Measurements from ENCODE around the gene DNAH10. TPM values are rescaled to one million over a fixed set of nuclear protein-coding genes. Genes with fewer than 3 reads are reported as not detected.

DNAH10 gene
- total and polyA plus RNA-seq, 5 experiments from 2014 or later: 0.25 to 0.65 (median 0.30) TPM; not detected in 2

DNA sequence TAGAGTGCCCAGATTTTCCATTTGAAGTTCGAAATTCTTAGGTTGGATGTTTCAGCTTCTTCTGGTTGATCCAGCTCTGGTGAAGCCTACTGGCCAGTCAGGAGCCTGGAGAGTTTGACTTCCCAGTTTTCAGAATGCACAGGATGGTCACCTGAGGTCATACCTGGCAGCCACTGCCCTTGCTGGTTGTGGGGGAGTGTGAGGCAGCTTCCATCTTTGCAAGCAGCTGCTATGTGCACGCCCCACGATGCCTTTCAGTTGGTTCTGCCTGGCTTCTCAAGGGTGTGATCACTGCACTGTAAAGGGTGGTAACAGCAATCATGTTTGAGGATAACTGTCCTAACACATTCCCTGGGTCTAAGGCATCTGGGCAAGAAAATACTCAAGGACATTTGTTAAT lies 195.1 kb downstream of the DNAH10 start:
- Mint-ChIP-seq H3K9me3 (no peaks in the 10 kb centered on the region), H3K4me3 (no peak overlapping the region), H3K4me1 (peaks cover 0 to 7% (median 3%) of the 10 kb centered on the region in 4 donors), H3K27me3 (no peaks in the 10 kb centered on the region), H3K27ac (no peak overlapping the region), H3K36me3 (peaks cover 0 to 2% (median 0%) of the 10 kb centered on the region in 3 donors)
- DNase-seq (no peak), ATAC-seq (no peak)
- POLR2A ChIA-PET: no interaction called here

- Mint-ChIP-seq H3K4me3 (no peak overlapping the region), H3K9me3 (no peaks in the 10 kb centered on the region), H3K4me1 (peaks cover 2 to 18% (median 6%) of the 10 kb centered on the region in 4 donors), H3K36me3 (peaks cover 0 to 2% (median 0%) of the 10 kb centered on the region in 3 donors), H3K27ac (no peak overlapping the region), H3K27me3 (no peaks in the 10 kb centered on the region)
- POLR2A ChIA-PET: interaction anchor here (0.9 kb wide), 1 partner anchor 18 kb away, joined by 3 read pairs; no protein-coding TSS in a partner anchor
- DNase-seq (no peak), ATAC-seq (no peak)
Measured at GRCh38 chr12:123958462-123958861, 196.4 kb downstream of the DNAH10 start.

DNA sequence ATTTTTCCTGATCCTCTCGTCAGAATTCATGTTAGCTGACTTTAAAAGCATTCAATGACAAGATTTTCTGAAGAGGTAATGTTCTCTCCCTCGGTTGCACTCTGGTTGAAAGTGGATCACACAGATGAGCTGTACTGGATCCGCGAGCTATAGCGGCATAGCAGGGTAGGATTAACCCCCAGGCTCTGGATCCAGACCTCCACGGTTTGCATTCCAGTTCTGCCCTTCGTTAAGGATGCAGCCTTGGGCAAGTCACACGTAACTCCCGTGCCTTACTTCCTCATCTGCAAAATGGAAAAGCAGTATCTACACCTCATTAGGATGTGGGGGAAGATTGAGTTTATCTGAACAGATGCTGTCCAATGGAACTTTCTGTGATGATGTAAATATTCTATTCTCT lies 196.8 kb downstream of the DNAH10 start:
- peaks cover 0 to 2% (median 0%) of the 10 kb centered on the region in 3 donors for H3K36me3 Mint-ChIP-seq
- H3K4me1 Mint-ChIP-seq: peaks cover 2 to 19% (median 8%) of the 10 kb centered on the region in 4 donors
- no peak overlapping the region for H3K27ac Mint-ChIP-seq
- no peaks in the 10 kb centered on the region for H3K27me3 Mint-ChIP-seq
- no peak overlapping the region for H3K4me3 Mint-ChIP-seq
- no peak for DNase-seq
- ATAC-seq: no peak
- POLR2A ChIA-PET: interaction anchor here (0.9 kb wide), 1 partner anchor 18 kb away, joined by 3 read pairs; no protein-coding TSS in a partner anchor
- no peaks in the 10 kb centered on the region for H3K9me3 Mint-ChIP-seq

DNA sequence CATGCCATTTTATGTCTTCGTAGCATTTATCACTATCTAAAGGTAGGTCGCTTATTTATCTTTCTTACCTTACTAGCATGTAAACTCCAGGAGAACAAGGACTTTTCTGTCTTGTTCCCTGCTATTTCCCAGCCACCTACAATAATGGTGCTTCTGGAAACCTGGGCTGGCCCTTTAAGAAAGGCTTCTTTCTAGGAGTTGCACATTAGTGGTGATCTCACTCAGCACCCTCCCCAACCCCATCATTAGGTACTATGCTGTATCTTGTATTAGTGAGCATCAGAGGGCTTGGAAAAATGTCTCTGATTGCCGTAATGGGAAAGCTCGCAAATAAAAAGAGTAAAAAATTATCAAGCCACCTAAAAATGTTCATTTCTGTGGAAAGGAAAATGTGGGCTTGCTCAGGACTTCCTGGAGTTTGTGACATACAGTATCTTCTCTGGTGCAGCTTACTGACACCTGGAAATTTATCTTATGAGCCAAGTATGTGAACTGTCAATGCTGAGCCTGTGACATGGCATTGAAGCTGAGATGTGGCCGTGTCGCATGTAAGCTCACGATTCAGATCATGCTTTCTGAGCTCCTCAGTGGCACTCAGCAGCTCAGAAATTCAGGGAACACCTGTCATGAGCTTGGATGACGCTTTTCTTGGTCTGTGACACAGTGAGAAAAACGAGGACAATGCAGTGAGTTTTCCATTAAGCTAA lies 198.1 kb downstream of the DNAH10 start:
- POLR2A ChIA-PET: no interaction called here
- Mint-ChIP-seq H3K4me1 (peaks cover 2 to 19% (median 8%) of the 10 kb centered on the region in 4 donors), H3K4me3 (no peak overlapping the region), H3K27me3 (no peaks in the 10 kb centered on the region), H3K36me3 (peaks cover 0 to 2% (median 0%) of the 10 kb centered on the region in 3 donors), H3K27ac (no peak overlapping the region), H3K9me3 (no peaks in the 10 kb centered on the region)
- ATAC-seq: no peak
- DNase-seq: no peak

DNA sequence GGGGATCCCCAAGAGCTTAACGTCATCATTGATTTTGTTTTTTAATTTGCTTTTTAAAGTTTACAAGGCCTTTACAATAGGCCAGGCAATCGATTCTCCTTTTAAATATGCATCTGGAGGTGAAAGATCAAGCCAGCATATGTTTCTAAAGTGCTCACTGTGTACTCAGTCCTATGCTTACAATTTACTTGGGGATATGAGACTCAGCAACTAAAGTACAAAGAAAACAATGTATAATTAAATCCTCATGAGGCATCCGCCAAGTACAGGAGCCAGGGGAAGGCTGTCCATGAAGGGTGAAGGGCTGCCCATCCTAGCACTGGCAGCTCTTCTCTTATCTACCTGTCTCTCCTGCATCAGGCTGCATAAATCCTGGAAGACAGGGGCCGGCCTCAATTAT lies 198.8 kb downstream of the DNAH10 start:
- DNase-seq (no peak), ATAC-seq (no peak)
- Mint-ChIP-seq H3K4me3 (no peak overlapping the region), H3K27ac (peak overlapping the region in 1 of 10 donors; percentile 26), H3K4me1 (peaks cover 2 to 19% (median 8%) of the 10 kb centered on the region in 4 donors), H3K9me3 (no peaks in the 10 kb centered on the region), H3K36me3 (peaks cover 0 to under 1% (median 0%) of the 10 kb centered on the region in 3 donors), H3K27me3 (no peaks in the 10 kb centered on the region)
- POLR2A ChIA-PET: no interaction called here

GRCh38 chr12:123961585-123962345 lies 199.7 kb downstream of the DNAH10 start:
- Mint-ChIP-seq H3K9me3 (no peaks in the 10 kb centered on the region), H3K36me3 (no peaks in the 10 kb centered on the region), H3K27me3 (no peaks in the 10 kb centered on the region), H3K4me3 (no peak overlapping the region), H3K4me1 (peaks cover 2 to 19% (median 8%) of the 10 kb centered on the region in 4 donors), H3K27ac (peak overlapping the region in 2 of 10 donors; percentile 7 to 25)
- DNase-seq (no peak), ATAC-seq (no peak)
- POLR2A ChIA-PET: no interaction called here

DNA sequence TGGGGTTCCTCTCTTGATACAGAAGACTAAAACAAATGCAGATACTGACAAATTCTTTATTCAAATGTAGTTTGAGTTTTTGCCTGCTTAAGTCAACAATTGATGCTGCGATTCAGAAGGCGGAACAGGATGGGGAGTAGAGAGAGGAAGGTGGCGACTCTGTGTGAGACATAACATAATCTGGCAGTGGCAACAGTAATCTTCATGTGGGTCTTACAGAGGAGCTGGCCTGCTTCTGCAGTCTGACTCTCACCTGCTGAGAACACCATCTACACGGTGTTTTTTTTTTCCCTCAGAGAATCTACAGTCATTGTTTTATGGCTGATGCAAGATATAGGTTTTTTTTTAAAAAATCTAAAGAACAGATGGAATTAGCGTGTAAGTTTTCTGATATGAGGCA lies 200.4 kb downstream of the DNAH10 start:
- Mint-ChIP-seq H3K4me1 (peaks cover 2 to 19% (median 10%) of the 10 kb centered on the region in 4 donors), H3K27ac (peak overlapping the region in 2 of 10 donors; percentile 24 to 25)
- ATAC-seq: no peak

DNA sequence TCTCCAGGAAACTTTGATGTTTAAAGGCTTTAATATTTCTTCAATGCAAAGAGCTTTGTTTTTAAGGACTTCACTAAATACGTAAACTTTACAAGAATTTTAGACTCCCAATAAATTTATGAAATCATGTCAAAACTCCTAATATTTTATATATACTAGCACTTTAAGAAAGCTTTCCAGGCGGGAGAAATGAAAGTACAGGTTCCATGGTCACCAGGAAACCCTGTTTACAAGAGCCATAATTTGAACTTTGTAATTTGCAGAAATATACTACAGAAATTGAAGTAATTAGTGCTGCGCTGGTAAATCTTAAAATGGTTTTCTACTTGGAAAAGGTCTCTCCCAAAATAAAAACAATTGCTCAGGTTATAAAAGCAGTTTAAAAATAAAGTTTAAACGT lies 201.7 kb downstream of the DNAH10 start:
- H3K36me3 Mint-ChIP-seq: peaks cover 0 to 7% (median 0%) of the 10 kb centered on the region in 3 donors
- DNase-seq (no peak), ATAC-seq (no peak)
- no peaks in the 10 kb centered on the region for H3K9me3 Mint-ChIP-seq
- no peaks in the 10 kb centered on the region for H3K27me3 Mint-ChIP-seq
- H3K4me3 Mint-ChIP-seq: no peak overlapping the region
- H3K4me1 Mint-ChIP-seq: peaks cover 3 to 19% (median 11%) of the 10 kb centered on the region in 4 donors
- POLR2A ChIA-PET: no interaction called here
- H3K27ac Mint-ChIP-seq: no peak overlapping the region

More for the DNA sequence above, 200.4 kb downstream of the DNAH10 start:
- POLR2A ChIA-PET: no interaction called here
- Mint-ChIP-seq H3K36me3 (peaks cover 0 to 5% (median 0%) of the 10 kb centered on the region in 3 donors), H3K4me3 (no peak overlapping the region), H3K27me3 (no peaks in the 10 kb centered on the region), H3K9me3 (no peaks in the 10 kb centered on the region)
- DNase-seq: no peak

GRCh38 chr12:123965382-123965781 lies 203.3 kb downstream of the DNAH10 start:
- H3K4me1 Mint-ChIP-seq: peaks cover 9 to 26% (median 15%) of the 10 kb centered on the region in 4 donors
- H3K9me3 Mint-ChIP-seq: no peaks in the 10 kb centered on the region
- no peak overlapping the region for H3K27ac Mint-ChIP-seq
- no peak overlapping the region for H3K4me3 Mint-ChIP-seq
- no peaks in the 10 kb centered on the region for H3K27me3 Mint-ChIP-seq
- DNase-seq (no peak), ATAC-seq (no peak)
- POLR2A ChIA-PET: no interaction called here
- peaks cover 0 to 7% (median 0%) of the 10 kb centered on the region in 3 donors for H3K36me3 Mint-ChIP-seq

GRCh38 chr12:123966596-123966995 lies 204.5 kb downstream of the DNAH10 start:
- no peak for ATAC-seq
- Mint-ChIP-seq H3K4me1 (peaks cover 14 to 32% (median 18%) of the 10 kb centered on the region in 4 donors), H3K27me3 (no peaks in the 10 kb centered on the region), H3K9me3 (no peaks in the 10 kb centered on the region), H3K27ac (no peak overlapping the region), H3K36me3 (peaks cover 0 to 7% (median 0%) of the 10 kb centered on the region in 3 donors), H3K4me3 (no peak overlapping the region)
- DNase-seq: no peak
- POLR2A ChIA-PET: no interaction called here

GRCh38 chr12:123967121-123967586 lies 205.1 kb downstream of the DNAH10 start:
- no peak for ATAC-seq
- no peaks in the 10 kb centered on the region for H3K27me3 Mint-ChIP-seq
- H3K27ac Mint-ChIP-seq: no peak overlapping the region
- peaks cover 0 to 7% (median 0%) of the 10 kb centered on the region in 3 donors for H3K36me3 Mint-ChIP-seq
- POLR2A ChIA-PET: no interaction called here
- H3K4me1 Mint-ChIP-seq: peaks cover 11 to 31% (median 19%) of the 10 kb centered on the region in 4 donors
- H3K4me3 Mint-ChIP-seq: no peak overlapping the region
- H3K9me3 Mint-ChIP-seq: no peaks in the 10 kb centered on the region
- no peak for DNase-seq

DNA sequence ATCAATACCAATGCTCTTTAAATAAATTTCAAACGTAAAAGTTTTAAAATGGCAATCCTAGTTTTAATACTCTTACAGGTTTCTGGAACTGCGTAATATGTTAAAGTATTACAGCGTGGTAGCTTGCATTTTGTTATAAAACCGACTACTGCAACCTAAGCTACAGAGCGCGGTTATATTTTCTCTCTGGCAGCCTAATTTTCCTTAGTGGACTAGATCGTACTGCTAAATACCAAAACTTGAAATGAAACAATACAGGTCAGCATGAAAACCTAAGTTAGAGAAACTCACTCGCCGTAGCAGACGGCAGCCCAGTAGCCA lies 209.3 kb downstream of the DNAH10 start:
- H3K36me3 Mint-ChIP-seq: peaks cover 0 to 15% (median 4%) of the 10 kb centered on the region in 3 donors
- H3K4me3 Mint-ChIP-seq: peak overlapping the region; percentile 80 to 96 (median 92)
- no peaks in the 10 kb centered on the region for H3K9me3 Mint-ChIP-seq
- H3K27me3 Mint-ChIP-seq: no peaks in the 10 kb centered on the region
- POLR2A ChIA-PET: interaction anchor here (1.7 kb wide), 1 partner anchor 33 kb away, joined by 5 read pairs; no protein-coding TSS in a partner anchor
- peaks cover 9 to 37% (median 30%) of the 10 kb centered on the region in 4 donors for H3K4me1 Mint-ChIP-seq
- no peak for ATAC-seq
- peak overlapping the region; percentile 49 to 96 (median 93) for H3K27ac Mint-ChIP-seq
- DNase-seq: no peak
